Skeletal muscle cell (primary cell): ENCODE results near the gene MPO.

Experiments
- DNase-seq: peaks from one replicate; pipeline ENCODE4 v3.0.0-alpha.2; 2010; ENCODE audit warnings: low read depth
- H3K4me3 ChIP-seq: 2 replicates; pipeline ENCODE4 v1.5.1; 2011; ENCODE audit warnings: low read depth, mild to moderate bottlenecking, control low read depth, low read length, moderate library complexity

MPO gene

GRCh38 chr17:58308985-58309917 lies 28.5 kb upstream of the MPO start:
- DNase-seq, result no peak
- H3K4me3 ChIP-seq, result no peak overlapping the region

- no peak overlapping the region for H3K4me3 ChIP-seq
- DNase-seq, result no peak
Measured at GRCh38 chr17:58308173-58308984, 27.6 kb upstream of the MPO start.

- DNase-seq, result no peak
- H3K4me3 ChIP-seq, result no peak overlapping the region
Measured at GRCh38 chr17:58307468-58308172, 26.9 kb upstream of the MPO start.

GRCh38 chr17:58306131-58306951 lies 25.6 kb upstream of the MPO start:
- DNase-seq, result no peak
- no peak overlapping the region for H3K4me3 ChIP-seq

GRCh38 chr17:58305626-58306025 lies 24.9 kb upstream of the MPO start:
- DNase-seq, result no peak
- no peak overlapping the region for H3K4me3 ChIP-seq

GRCh38 chr17:58304750-58305486 lies 24.2 kb upstream of the MPO start:
- DNase-seq, result no peak
- H3K4me3 ChIP-seq, result no peak overlapping the region

- no peak for DNase-seq
- H3K4me3 ChIP-seq, result no peak overlapping the region
Measured at GRCh38 chr17:58303971-58304749, 23.4 kb upstream of the MPO start.

GRCh38 chr17:58302919-58303585 lies 22.3 kb upstream of the MPO start:
- DNase-seq, result no peak
- H3K4me3 ChIP-seq, result no peak overlapping the region

- DNase-seq, result no peak
- no peak overlapping the region for H3K4me3 ChIP-seq
Measured at GRCh38 chr17:58302171-58302918, 21.6 kb upstream of the MPO start.

- no peak for DNase-seq
- no peak overlapping the region for H3K4me3 ChIP-seq
Measured at GRCh38 chr17:58301504-58302150, 20.9 kb upstream of the MPO start.

- no peak for DNase-seq
- H3K4me3 ChIP-seq, result no peak overlapping the region
Measured at GRCh38 chr17:58300336-58300735, 19.6 kb upstream of the MPO start.

- H3K4me3 ChIP-seq, result no peak overlapping the region
- no peak for DNase-seq
Measured at GRCh38 chr17:58294034-58294433, 13.3 kb upstream of the MPO start.

GRCh38 chr17:58291246-58291645 lies 10.5 kb upstream of the MPO start:
- H3K4me3 ChIP-seq, result no peak overlapping the region
- DNase-seq, result no peak

- no peak overlapping the region for H3K4me3 ChIP-seq
- no peak for DNase-seq
Measured at GRCh38 chr17:58289869-58290268, 9.1 kb upstream of the MPO start.

GRCh38 chr17:58285422-58285810 lies 4.7 kb upstream of the MPO start:
- DNase-seq, result no peak
- no peak overlapping the region for H3K4me3 ChIP-seq
